HepG2 (cell line): Measurements from ENCODE around the gene DNAJB2. TPM values are rescaled to one million over a fixed set of nuclear protein-coding genes. Genes with fewer than 3 reads are reported as not detected.

Source experiments
- ATAC-seq: fragments of 200-7000 bp; cut with Tn5 transposase; 3 replicates; pipeline ENCODE4 v1.9.1; 2020; ENCODE audit warnings: mild to moderate bottlenecking, moderate library complexity
- BruUV-seq: library from RNA; stranded (reverse); fragments of 400-500 nt; replicated peaks from 2 replicates; lab custom pipeline; 2021; lab: Mats Ljungman, UMichigan
- CTCF ChIA-PET: fragments of 300-600 bp; formaldehyde crosslinking; extraction: SDS; loops from one replicate; lab custom pipeline; 2021; ENCODE audit warnings: low total read pairs, inconsistent platforms, low intra/inter-chr PET ratio; lab: Yijun Ruan, JAX
- POLR2A ChIA-PET: fragments of 350-600 bp; sonication (Branson Sonifier 250); formaldehyde crosslinking; loops from one replicate; lab custom pipeline; 2020; ENCODE audit warnings: antibody characterized with exemption, inconsistent platforms; lab: Yijun Ruan, JAX
- DNase-seq: peaks from one replicate; pipeline ENCODE4 v3.0.0-alpha.2; 2015; ENCODE audit warnings: low spot score
- FAIRE-seq: peaks from 3 replicates; lab custom pipeline; 2011; peaks lifted over from hg19 to GRCh38; lab: Jason Lieb, UNC
- H2AFZ ChIP-seq: one replicate; pipeline ENCODE4 v1.6.1; 2011; ENCODE audit warnings: low read length, inconsistent platforms
- H3K27ac ChIP-seq: fragments of 300-600 bp; 3 replicates; pipeline ENCODE4 v1.8.0; 2011; ENCODE audit warnings: mixed run types, mild to moderate bottlenecking, mixed read lengths, low read length, inconsistent platforms; ENCODE audit not compliant: insufficient read depth; ENCODE audit errors: extremely low read length
- H3K27me3 ChIP-seq, 2 experiments: fragments of 200-600 bp in 1 of 2; 2 replicates in 1 of 2; 3 replicates in 1 of 2; pipeline versions ENCODE4 v1.6.0 to v1.8.0; 2011; ENCODE audit warnings: low read length in 2 of 2, mild to moderate bottlenecking in 2 of 2, moderate library complexity in 2 of 2, inconsistent platforms in 1 of 2; ENCODE audit not compliant: insufficient read depth in 2 of 2, control insufficient read depth in 1 of 2
- H3K36me3 ChIP-seq, 2 experiments: fragments of 200-600 bp in 1 of 2; replicated peaks in 1 of 2; 2 replicates in 1 of 2; 3 replicates in 1 of 2; pipeline versions ENCODE4 v1.5.1 to v1.8.0; 2011; ENCODE audit warnings: low read length in 2 of 2, inconsistent platforms in 1 of 2; ENCODE audit not compliant: insufficient read depth in 2 of 2, control insufficient read depth in 1 of 2
- H3K4me1 ChIP-seq: 2 replicates; pipeline ENCODE4 v1.5.1; 2012; ENCODE audit warnings: low read length, inconsistent platforms; ENCODE audit not compliant: insufficient read depth
- H3K4me2 ChIP-seq: 2 replicates; pipeline ENCODE4 v1.6.0; 2011; ENCODE audit warnings: low read depth, low read length, inconsistent platforms
- H3K4me3 ChIP-seq, 3 experiments: fragments of 200-600 bp in 1 of 3; sonication (generic), shearing (Covaris generic) in 1 of 3; replicated peaks in 1 of 3; 2 replicates each; pipeline ENCODE4 v1.5.1; 2011 to 2016; ENCODE audit warnings: low read length in 3 of 3, inconsistent platforms in 2 of 3, low read depth in 2 of 3, mild to moderate bottlenecking in 2 of 3, control low read depth in 1 of 3, mixed read lengths in 1 of 3; ENCODE audit not compliant: insufficient read depth in 1 of 3
- H3K79me2 ChIP-seq: one replicate; pipeline ENCODE4 v1.6.1; 2011; ENCODE audit warnings: low read length, inconsistent platforms; ENCODE audit not compliant: insufficient read depth
- H3K9ac ChIP-seq: 2 replicates; pipeline ENCODE4 v1.6.0; 2011; ENCODE audit warnings: mild to moderate bottlenecking, low read depth, low read length, inconsistent platforms; ENCODE audit not compliant: insufficient read depth
- H3K9me3 ChIP-seq: 2 replicates; pipeline ENCODE4 v1.5.1; 2012; ENCODE audit warnings: mild to moderate bottlenecking, low read length
- H4K20me1 ChIP-seq: 2 replicates; pipeline ENCODE4 v1.6.0; 2011; ENCODE audit warnings: inconsistent platforms, mild to moderate bottlenecking, low read length, moderate library complexity; ENCODE audit not compliant: insufficient read depth
- AKAP8 ChIP-seq: sonication (generic); formaldehyde crosslinking; IDR thresholded peaks from 2 replicates; pipeline ENCODE4 v1.5.1; 2020; ENCODE audit warnings: mild to moderate bottlenecking, missing genetic modification reagents
- EHMT2 ChIP-seq: fragments of 200-600 bp; sonication (generic); IDR thresholded peaks from 2 replicates; pipeline ENCODE4 v1.7.0; 2017; ENCODE audit warnings: antibody characterized with exemption, low read depth, low read length, borderline replicate concordance
- FOXO4 ChIP-seq: sonication (generic); formaldehyde crosslinking; conservative IDR thresholded peaks from 2 replicates; pipeline ENCODE4 v1.8.1; 2023; ENCODE audit warnings: missing genetic modification reagents
- HMG20A ChIP-seq: IDR thresholded peaks from 2 replicates; pipeline ENCODE4 v1.6.1; 2016; ENCODE audit warnings: borderline replicate concordance
- MLLT10 ChIP-seq: sonication (generic); formaldehyde crosslinking; IDR thresholded peaks from 2 replicates; pipeline ENCODE4 v1.4.0; 2020; ENCODE audit warnings: missing genetic modification reagents
- MTA3 ChIP-seq: sonication (generic); formaldehyde crosslinking; IDR thresholded peaks from 2 replicates; pipeline ENCODE4 v1.4.0; 2020; ENCODE audit warnings: missing genetic modification reagents
- RFX3 ChIP-seq: IDR thresholded peaks from 2 replicates; pipeline ENCODE4 v1.6.1; 2016; ENCODE audit warnings: missing biosample characterization, missing genetic modification reagents
- SKI ChIP-seq: fragments of 450-650 bp; IDR thresholded peaks from one replicate; pipeline ENCODE4 v1.6.1; 2018; ENCODE audit warnings: mild to moderate bottlenecking; ENCODE audit not compliant: partially characterized antibody
- SRY ChIP-seq: sonication (generic); formaldehyde crosslinking; IDR thresholded peaks from 2 replicates; pipeline ENCODE4 v1.8.0; 2022; ENCODE audit warnings: mild to moderate bottlenecking, missing genetic modification reagents
- ZBTB39 ChIP-seq: sonication (generic); formaldehyde crosslinking; IDR thresholded peaks from 2 replicates; pipeline ENCODE4 v1.5.0; 2020; ENCODE audit warnings: missing genetic modification reagents
- ZNF768 ChIP-seq: sonication (generic); formaldehyde crosslinking; IDR thresholded peaks from 2 replicates; pipeline ENCODE4 v1.4.0; 2020; ENCODE audit warnings: missing genetic modification reagents
- ZNF775 ChIP-seq: sonication (generic); formaldehyde crosslinking; IDR thresholded peaks from 2 replicates; pipeline ENCODE4 v1.4.0; 2020; ENCODE audit warnings: missing genetic modification reagents, mild to moderate bottlenecking, moderate library complexity, borderline replicate concordance
- ZNF792 ChIP-seq: IDR thresholded peaks from 2 replicates; pipeline ENCODE4 v1.6.1; 2016
- WGBS: methylation state at CpG from one replicate; pipeline ENCODE4 v1.1.6; 2017; ENCODE audit warnings: low lambda C conversion rate; 5-methylcytosine and 5-hydroxymethylcytosine counted together
- in situ Hi-C: cut with HindIII; loops from 2 replicates; pipeline ENCODE4 v1.10.0; 2017; ENCODE audit warnings: low pct_unique_long_range_greater_than_20kb; ENCODE audit not compliant: extremely low pct_ligation_motif_present
- intact Hi-C: fragments of 100-400 bp; cut with micrococcal nuclease; formaldehyde crosslinking; loops from one replicate; pipeline ENCODE4 v1.10.0; 2022; ENCODE audit not compliant: unreplicated experiment
- polyA plus RNA-seq, 8 experiments: library from polyadenylated mRNA; depleted of rRNA in 3 of 8; stranded (reverse) in 7 of 8; unstranded in 1 of 8; fragments of >200 nt; fragmentation: Illumina TruSeq in 4 of 8; extraction: Trizol in 4 of 8; gene quantifications; 2 replicates each; pipeline versions ENCODE4 v1.2.1 to v1.2.3, GENCODE V29; 2011 to 2016; ENCODE audit warnings: low read depth in 4 of 8, missing spikeins in 1 of 8, mixed read lengths in 1 of 8; ENCODE audit not compliant: insufficient read depth in 1 of 8
- total RNA-seq, 5 experiments: library from RNA; depleted of rRNA; stranded (reverse); fragments of >200 nt; fragmentation: Illumina TruSeq; extraction: Trizol; gene quantifications; 2 replicates each; pipeline ENCODE4 v1.2.3, GENCODE V29; 2016; ENCODE audit warnings: low read depth in 1 of 5

Gene DNAJB2
- total and polyA plus RNA-seq, 2 of the 13 experiments (the other 11 are each of a cell fraction or from before 2014, with no cell fraction given) = 21.3 to 31.1 TPM

GRCh38 chr2:219291910-219292490, 12.8 kb downstream of the DNAJB2 start:
- H3K9ac ChIP-seq = no peak overlapping the region
- ATAC-seq (no peak), DNase-seq (no peak), FAIRE-seq (no peak)
- no peaks in the 10 kb centered on the region for H3K9me3 ChIP-seq
- H2AFZ ChIP-seq = no peak overlapping the region
- H3K4me3 ChIP-seq = no peak overlapping the region
- POLR2A ChIA-PET = interaction anchor here (0.8 to 3.6 kb wide), 4 partner anchors 11 to 85 kb away, joined by 3 to 47 read pairs (median 5); partner anchors contain the start of genes DNAJB2 and ZFAND2B
- H3K27me3 ChIP-seq = peaks cover 5 to 62% of the 10 kb centered on the region in 2 experiments; a peak in 4 of 5 replicates
- in situ Hi-C loops = no loop called here
- no peaks in the 10 kb centered on the region for H3K79me2 ChIP-seq
- intact Hi-C loops = loop anchor here (10.0 kb wide), 1 partner anchor 243 kb away; no protein-coding TSS in a partner anchor
- CTCF ChIA-PET = no interaction called here
- H3K4me2 ChIP-seq = no peak overlapping the region
- no peak overlapping the region for H3K27ac ChIP-seq
- no TSS peak for BruUV-seq
- H3K4me1 ChIP-seq = peaks cover 32% of the 10 kb centered on the region
- H3K36me3 ChIP-seq = no peaks in the 10 kb centered on the region
- 0% methylated on average over 3 of the region's 4 CpGs for WGBS
- TF ChIP-seq ZNF792 (CRISPR knock-in tag) = no peak
- no peak for TF ChIP-seq MTA3
- no peak for TF ChIP-seq ZBTB39
- TF ChIP-seq ZNF775 (CRISPR knock-in tag) = no peak
- no peak for TF ChIP-seq RFX3 (CRISPR knock-in tag)
- H4K20me1 ChIP-seq = no peaks in the 10 kb centered on the region

GRCh38 chr2:219292616-219293015, 13.4 kb downstream of the DNAJB2 start:
- Histone ChIP-seq H3K79me2 (no peaks in the 10 kb centered on the region), H3K27me3 (peaks cover 6 to 68% of the 10 kb centered on the region in 2 experiments; a peak in 4 of 5 replicates), H3K4me2 (no peak overlapping the region), H3K9me3 (no peaks in the 10 kb centered on the region), H3K4me1 (peaks cover 32% of the 10 kb centered on the region), H4K20me1 (no peaks in the 10 kb centered on the region), H2AFZ (no peak overlapping the region), H3K36me3 (no peaks in the 10 kb centered on the region), H3K27ac (no peak overlapping the region), H3K9ac (no peak overlapping the region), H3K4me3 (no peak overlapping the region)
- TF ChIP-seq ZNF768 (no peak), SRY (no peak), EHMT2 (no peak), AKAP8 (CRISPR knock-in tag) (no peak), HMG20A (CRISPR knock-in tag) (no peak), FOXO4 (no peak), SKI (no peak), MLLT10 (CRISPR knock-in tag) (no peak)
- ChIA-PET POLR2A (interaction anchor here (1.1 to 3.6 kb wide), 4 partner anchors 12 to 86 kb away, joined by 4 to 47 read pairs (median 5); partner anchors contain the start of genes DNAJB2 and ZFAND2B), CTCF (no interaction called here)
- ATAC-seq (no peak), FAIRE-seq (no peak), DNase-seq (no peak)
- in situ Hi-C loops (no loop called here), intact Hi-C loops (loop anchor here (10.0 kb wide), 1 partner anchor 242 kb away; no protein-coding TSS in a partner anchor)
- BruUV-seq = no TSS peak
- 58% methylated on average over 9 of the region's 9 CpGs for WGBS
